Gastroesophageal sphincter (tissue), 4 donors: ENCODE results near the gene EVL. TPM values are rescaled to one million over a fixed set of nuclear protein-coding genes. Genes with fewer than 3 reads are reported as not detected.
A peak's percentile ranks its signal among the peaks of the same experiment; 100 is the strongest.

ENCODE experiments used
- ATAC-seq: fragments of 150-250 bp; one replicate; pipeline ENCODE4 v1.9.1; 2016; ENCODE audit warnings: mild to moderate bottlenecking, moderate library complexity
- H3K27ac ChIP-seq, 4 donors: fragments of 200-600 bp; sonication (generic) in 3 of 4; 1 replicate in 3 of 4; 2 replicates in 1 of 4; pipeline ENCODE4 v1.5.1; 2016 to 2019
- H3K27me3 ChIP-seq: fragments of 200-600 bp; sonication (generic); one replicate; pipeline ENCODE4 v1.5.1; 2019
- H3K36me3 ChIP-seq, 2 donors: fragments of 200-600 bp; sonication (generic); one replicate each; pipeline ENCODE4 v1.5.1; 2019; ENCODE audit warnings: control low read depth in 1 of 2
- H3K4me1 ChIP-seq, 3 donors: fragments of 200-600 bp; sonication (generic); 1 replicate in 2 of 3; 2 replicates in 1 of 3; pipeline ENCODE4 v1.5.1; 2016 to 2019; ENCODE audit warnings: control low read depth in 2 of 3
- H3K4me3 ChIP-seq, 2 donors: fragments of 200-600 bp; sonication (generic); one replicate each; pipeline ENCODE4 v1.5.1; 2019; ENCODE audit warnings: mild to moderate bottlenecking in 1 of 2, moderate library complexity in 1 of 2
- H3K9me3 ChIP-seq, 3 donors: fragments of 200-600 bp; sonication (generic); one replicate each; pipeline ENCODE4 v1.5.1; 2017 to 2019; ENCODE audit warnings: control low read depth in 2 of 3
- EP300 ChIP-seq: sonication (generic); formaldehyde crosslinking; IDR thresholded peaks from one replicate; pipeline ENCODE4 v1.6.1; 2017; ENCODE audit warnings: antibody characterized with exemption, mild to moderate bottlenecking
- POLR2A ChIP-seq, 2 donors: fragments of 450-650 bp; IDR thresholded peaks; one replicate each; pipeline ENCODE4 v1.6.1; 2017; ENCODE audit warnings: antibody characterized with exemption in 2 of 2, mild to moderate bottlenecking in 2 of 2, moderate library complexity in 1 of 2
- POLR2AphosphoS5 ChIP-seq: sonication (generic); formaldehyde crosslinking; IDR thresholded peaks from one replicate; pipeline ENCODE4 v1.6.1; 2017; ENCODE audit warnings: antibody characterized with exemption
- WGBS, 2 donors: methylation state at CpG; one replicate each; pipeline ENCODE4 v1.1.5; 2018; ENCODE audit warnings: low coverage in 1 of 2; 5-methylcytosine and 5-hydroxymethylcytosine counted together
- total RNA-seq, 4 donors: library from RNA; depleted of rRNA; stranded (reverse); fragments of >200 nt; gene quantifications; one replicate each; pipeline ENCODE4 v1.1.0, GENCODE V29; 2016
- TF ChIP-seq, protein P1 (sequence below), 4 experiments: fragments of 200-600 bp in 2 of 4; fragments of 450-650 bp in 2 of 4; sonication (generic) in 1 of 4; IDR thresholded peaks; one replicate each; pipeline ENCODE4 v1.5.1; 2017 to 2019; ENCODE audit warnings: antibody characterized with exemption in 4 of 4, mild to moderate bottlenecking in 2 of 4, moderate library complexity in 2 of 4

EVL gene
- total RNA-seq, 4 donors from 2014 or later: 36.1 to 42.6 (median 38.5) TPM

DNA sequence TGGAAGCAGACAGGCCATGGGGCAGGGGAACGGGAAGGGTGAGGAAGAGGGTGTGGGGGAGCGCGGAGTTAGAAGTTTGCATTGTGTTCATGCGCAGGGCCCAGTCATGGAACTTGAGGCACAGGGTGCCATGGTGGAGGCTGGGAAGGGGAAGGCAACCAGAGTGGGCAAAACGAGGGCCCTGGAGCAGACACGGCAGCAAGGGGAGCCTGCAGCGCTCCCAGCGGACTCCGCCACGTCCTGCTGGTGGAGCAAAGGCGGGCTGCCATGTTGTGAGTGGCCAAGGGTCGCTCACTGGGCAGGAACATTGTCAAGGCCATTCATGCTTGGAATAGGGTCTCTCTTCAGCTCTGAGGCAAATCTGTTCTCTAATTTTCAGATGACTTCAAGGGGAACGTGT lies 73.7 kb downstream of the EVL start:
- Histone ChIP-seq H3K4me1 (peaks cover 0 to 31% (median 0%) of the 10 kb centered on the region in 3 donors), H3K4me3 (no peak overlapping the region), H3K27ac (no peak overlapping the region), H3K36me3 (peaks cover 0 to 60% of the 10 kb centered on the region in 2 donors), H3K9me3 (no peaks in the 10 kb centered on the region), H3K27me3 (no peaks in the 10 kb centered on the region)
- no peak for TF ChIP-seq POLR2A (IDR thresholded peaks at IDR 0.05)
- TF ChIP-seq POLR2AphosphoS5: no peak
- TF ChIP-seq EP300: no peak
- TF ChIP-seq, protein P1, sequence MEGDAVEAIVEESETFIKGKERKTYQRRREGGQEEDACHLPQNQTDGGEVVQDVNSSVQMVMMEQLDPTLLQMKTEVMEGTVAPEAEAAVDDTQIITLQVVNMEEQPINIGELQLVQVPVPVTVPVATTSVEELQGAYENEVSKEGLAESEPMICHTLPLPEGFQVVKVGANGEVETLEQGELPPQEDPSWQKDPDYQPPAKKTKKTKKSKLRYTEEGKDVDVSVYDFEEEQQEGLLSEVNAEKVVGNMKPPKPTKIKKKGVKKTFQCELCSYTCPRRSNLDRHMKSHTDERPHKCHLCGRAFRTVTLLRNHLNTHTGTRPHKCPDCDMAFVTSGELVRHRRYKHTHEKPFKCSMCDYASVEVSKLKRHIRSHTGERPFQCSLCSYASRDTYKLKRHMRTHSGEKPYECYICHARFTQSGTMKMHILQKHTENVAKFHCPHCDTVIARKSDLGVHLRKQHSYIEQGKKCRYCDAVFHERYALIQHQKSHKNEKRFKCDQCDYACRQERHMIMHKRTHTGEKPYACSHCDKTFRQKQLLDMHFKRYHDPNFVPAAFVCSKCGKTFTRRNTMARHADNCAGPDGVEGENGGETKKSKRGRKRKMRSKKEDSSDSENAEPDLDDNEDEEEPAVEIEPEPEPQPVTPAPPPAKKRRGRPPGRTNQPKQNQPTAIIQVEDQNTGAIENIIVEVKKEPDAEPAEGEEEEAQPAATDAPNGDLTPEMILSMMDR (IDR thresholded peaks at IDR 0.05): no peak
- WGBS, 2 donors: 89 to 94% methylated on average over 10 to 12 of the region's 13 CpGs
- ATAC-seq: no peak

DNA sequence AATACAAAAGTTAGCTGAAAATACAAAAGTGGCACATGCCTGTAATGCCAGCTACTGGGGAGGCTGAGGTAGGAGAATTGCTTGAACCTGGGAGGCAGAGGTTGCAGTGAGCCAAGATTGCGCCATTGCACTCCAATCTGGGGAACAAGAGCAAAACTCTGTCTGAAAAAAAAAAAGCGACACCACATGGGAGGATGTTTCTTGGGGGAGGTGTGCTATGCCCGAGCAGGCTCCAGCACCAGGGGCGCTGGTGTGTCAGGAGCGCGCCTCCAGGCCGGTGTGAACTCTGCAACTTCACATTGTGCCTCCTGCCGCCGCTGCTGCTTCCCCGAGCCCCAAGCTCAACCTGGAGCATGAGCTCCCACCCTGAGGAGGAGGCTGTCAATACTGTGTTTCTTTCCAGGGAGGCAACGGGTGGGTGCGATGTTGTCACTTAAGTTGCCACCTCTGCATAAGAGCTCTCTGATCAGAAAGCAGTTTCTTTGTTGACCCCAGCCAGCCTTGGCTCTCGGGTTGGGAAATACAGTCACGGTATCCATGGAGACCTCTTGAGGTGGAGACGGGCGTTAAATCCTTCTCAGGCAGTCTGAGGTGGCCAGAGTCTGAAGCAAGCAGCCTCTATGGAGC lies 75.3 kb downstream of the EVL start:
- Histone ChIP-seq H3K27me3 (no peaks in the 10 kb centered on the region), H3K27ac (peak overlapping the region in 3 of 4 donors; percentile 49 to 62 (median 50)), H3K4me3 (no peak overlapping the region), H3K36me3 (peaks cover 0 to 50% of the 10 kb centered on the region in 2 donors), H3K4me1 (peaks cover 0 to 42% (median 0%) of the 10 kb centered on the region in 3 donors), H3K9me3 (no peaks in the 10 kb centered on the region)
- no peak for ATAC-seq
- TF ChIP-seq POLR2A (IDR thresholded peaks at IDR 0.05): no peak
- TF ChIP-seq, protein P1 (IDR thresholded peaks at IDR 0.05): peak in 1 of 4 experiments; percentile 22
- no peak for TF ChIP-seq POLR2AphosphoS5
- no peak for TF ChIP-seq EP300
- 60 to 62% methylated on average over 4 to 9 of the region's 16 CpGs for WGBS, 2 donors

DNA sequence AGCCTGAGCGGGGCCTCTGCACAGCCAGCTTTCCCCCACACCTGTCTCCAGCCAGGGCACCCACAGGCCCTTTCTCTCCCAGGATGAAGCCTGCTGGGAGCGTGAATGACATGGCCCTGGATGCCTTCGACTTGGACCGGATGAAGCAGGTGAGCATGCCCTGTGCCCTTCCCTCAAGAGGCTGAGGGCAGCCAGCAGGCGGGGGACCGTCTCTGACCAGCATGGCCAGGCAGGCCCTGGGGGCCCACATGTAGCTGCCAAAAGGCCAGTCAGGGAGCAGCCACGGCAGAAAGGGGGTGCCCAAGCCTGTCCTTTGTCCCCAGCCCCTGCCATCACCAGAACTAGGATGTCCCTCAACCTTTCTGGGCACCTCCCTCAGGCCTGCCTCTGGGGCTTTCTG lies 75.9 kb downstream of the EVL start:
- ATAC-seq: no peak
- Histone ChIP-seq H3K27ac (peak overlapping the region in 3 of 4 donors; percentile 49 to 62 (median 50)), H3K4me1 (peaks cover 0 to 43% (median 0%) of the 10 kb centered on the region in 3 donors), H3K9me3 (no peaks in the 10 kb centered on the region), H3K4me3 (peak overlapping the region in 1 of 2 donors; percentile 4), H3K36me3 (peaks cover 0 to 44% of the 10 kb centered on the region in 2 donors), H3K27me3 (no peaks in the 10 kb centered on the region)
- TF ChIP-seq EP300 (no peak), POLR2AphosphoS5 (no peak), POLR2A (IDR thresholded peaks at IDR 0.05) (no peak)
- TF ChIP-seq, protein P1 (IDR thresholded peaks at IDR 0.05): no peak
- no CpG with 5 or more reads among the region's 7 CpGs for WGBS, 2 donors

DNA sequence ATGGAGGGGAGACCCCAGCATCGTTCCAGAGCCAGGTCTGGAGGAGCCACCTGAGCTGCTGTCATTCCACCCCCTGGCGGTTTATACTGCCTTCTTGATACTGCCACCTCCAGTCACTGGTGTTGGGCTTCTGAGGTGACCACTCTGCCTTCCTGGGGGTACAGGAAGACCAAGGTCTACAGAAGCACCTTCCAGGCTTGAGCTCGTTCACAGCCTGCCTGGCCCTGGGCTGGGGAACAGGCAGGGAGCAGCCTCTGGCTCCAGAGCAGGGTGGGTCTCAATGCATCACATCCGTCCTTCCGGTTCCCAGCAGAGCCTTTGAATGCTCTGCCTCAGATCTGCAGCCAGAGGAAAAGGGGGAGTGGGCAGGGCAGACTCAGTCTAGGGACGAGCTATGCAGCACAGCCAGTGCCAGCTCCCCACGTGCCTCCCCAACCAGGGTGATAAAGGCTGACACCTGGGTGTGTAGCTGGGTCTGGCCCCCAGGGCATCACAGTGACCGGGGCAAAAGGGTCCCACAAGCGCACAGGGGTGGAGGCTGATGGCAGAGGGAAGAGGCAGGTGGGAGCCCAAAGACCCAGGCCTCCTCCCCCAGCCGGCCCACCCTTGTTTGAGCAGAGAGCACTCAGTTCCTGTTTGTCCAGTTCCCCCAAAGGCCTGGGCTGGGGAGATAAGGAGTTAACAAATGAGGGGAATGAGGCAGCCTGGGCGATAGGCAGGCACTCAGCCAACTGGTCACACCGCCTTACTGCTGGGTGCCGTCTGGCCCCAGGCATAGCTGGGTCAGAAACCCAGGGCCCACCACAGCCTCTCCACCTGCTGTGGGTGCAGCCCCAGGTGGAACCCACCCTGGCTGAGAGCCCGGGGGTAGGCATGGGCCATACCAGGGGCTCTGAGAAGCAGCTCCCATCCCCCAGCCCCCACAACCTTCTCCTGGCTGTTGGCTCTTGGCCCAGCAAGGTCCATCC lies 77.1 kb downstream of the EVL start:
- Histone ChIP-seq H3K27me3 (no peaks in the 10 kb centered on the region), H3K27ac (peak overlapping the region in 3 of 4 donors; percentile 50 to 62 (median 55)), H3K4me1 (peaks cover 0 to 43% (median 0%) of the 10 kb centered on the region in 3 donors), H3K36me3 (peaks cover 0 to 32% of the 10 kb centered on the region in 2 donors), H3K9me3 (no peaks in the 10 kb centered on the region), H3K4me3 (peak overlapping the region in 1 of 2 donors; percentile 4)
- peak; percentile 73 for ATAC-seq
- no peak for TF ChIP-seq POLR2A (IDR thresholded peaks at IDR 0.05)
- TF ChIP-seq POLR2AphosphoS5: peak; percentile 40
- TF ChIP-seq, protein P1 (IDR thresholded peaks at IDR 0.05): no peak
- TF ChIP-seq EP300: no peak
- 40% methylated on average over 3 of the region's 14 CpGs; no CpG with 5 or more reads in 1 of the 2 donors for WGBS, 2 donors
